Right lobe of liver (tissue), 4 donors: ENCODE data around the gene TTC7B.

ENCODE experiments used
- CTCF ChIP-seq, 4 donors: fragments of 200-600 bp in 3 of 4; fragments of 450-650 bp in 1 of 4; IDR thresholded peaks; one replicate each; pipeline versions ENCODE4 v1.5.1 to v1.8.0; 2016 to 2022; ENCODE audit warnings: antibody characterized with exemption in 4 of 4, mild to moderate bottlenecking in 2 of 4
- POLR2A ChIP-seq: fragments of 450-650 bp; IDR thresholded peaks from one replicate; pipeline ENCODE4 v1.6.1; 2017; ENCODE audit warnings: antibody characterized with exemption, mild to moderate bottlenecking
- donor health status: DM: no; HTN: no; CAD: no.
- donor health status: DM: no; HTN: no; CAD: no.
- donor health status: DM: no; HTN: yes; CAD: no.

GRCh38 chr14:90848944-90849731 lies 32.9 kb upstream of the TTC7B start:
- TF ChIP-seq CTCF (IDR thresholded peaks at IDR 0.05): no peak
- no peak for TF ChIP-seq POLR2A
